Adrenal gland (tissue), 12 donors: ENCODE results near the gene SLC45A2. TPM values are rescaled to one million over a fixed set of nuclear protein-coding genes. Genes with fewer than 3 reads are reported as not detected.

Experiments
- DNase-seq, 7 donors: peaks; one replicate each; pipeline ENCODE4 v3.0.0-alpha.2; 2019 to 2020
- H3K27ac ChIP-seq, 5 donors: fragments of 200-600 bp; sonication (generic) in 4 of 5; 1 replicate in 3 of 5; 2 replicates in 2 of 5; pipeline versions ENCODE4 v1.5.1 to v1.8.0; 2016 to 2020; ENCODE audit warnings: mild to moderate bottlenecking in 1 of 5
- H3K27me3 ChIP-seq: fragments of 200-600 bp; 2 replicates; pipeline ENCODE4 v1.8.0; 2021
- H3K36me3 ChIP-seq, 2 donors: fragments of 200-600 bp; replicated peaks in 1 of 2; 1 replicate in 1 of 2; 2 replicates in 1 of 2; pipeline versions ENCODE4 v1.5.1 to v1.8.0; 2018 to 2022
- H3K4me1 ChIP-seq, 2 donors: fragments of 200-600 bp; replicated peaks in 1 of 2; 1 replicate in 1 of 2; 2 replicates in 1 of 2; pipeline versions ENCODE4 v1.5.1 to v1.8.0; 2018 to 2021
- H3K4me3 ChIP-seq, 4 donors: fragments of 200-600 bp; sonication (generic) in 3 of 4; one replicate each; pipeline ENCODE4 v1.5.1; 2016 to 2018
- H3K9me3 ChIP-seq, 3 donors: fragments of 200-600 bp; sonication (generic) in 1 of 3; replicated peaks in 1 of 3; 1 replicate in 2 of 3; 2 replicates in 1 of 3; pipeline versions ENCODE4 v1.5.1 to v1.8.0; 2016 to 2021
- CTCF ChIP-seq, 6 experiments: fragments of 450-650 bp in 4 of 6; fragments of 200-600 bp in 2 of 6; sonication (generic) in 1 of 6; IDR thresholded peaks; 1 replicate in 5 of 6; 2 replicates in 1 of 6; pipeline versions ENCODE4 v1.5.1 to v1.8.0; 2016 to 2021; ENCODE audit warnings: antibody characterized with exemption in 6 of 6, mild to moderate bottlenecking in 2 of 6, moderate library complexity in 1 of 6
- POLR2A ChIP-seq, 2 donors: fragments of 450-650 bp; IDR thresholded peaks; one replicate each; pipeline ENCODE4 v1.6.1; 2017; ENCODE audit warnings: antibody characterized with exemption in 2 of 2, mild to moderate bottlenecking in 2 of 2, moderate library complexity in 1 of 2
- WGBS, 4 donors: extraction: QIAGEN DNeasy Blood & Tissue Kit in 2 of 4; methylation state at CpG; one replicate each; pipeline versions ENCODE4 v1.1.5 to v1.1.7; 2013 to 2017; 5-methylcytosine and 5-hydroxymethylcytosine counted together
- intact Hi-C, 2 donors: fragments of 100-400 bp; cut with DNase I; formaldehyde crosslinking; loops; one replicate each; pipeline versions ENCODE4 v1.14.1 to v1.15.0; 2022 to 2023
- polyA plus RNA-seq, 3 donors: library from polyadenylated mRNA; stranded (reverse); fragments of 200-250 nt in 2 of 3; fragments of 350-450 nt in 1 of 3; fragmentation: Illumina TruSeq in 1 of 3; extraction: RNeasy Lipid Tissue Mini Kit (QIAGEN cat#74804) in 1 of 3; gene quantifications; one replicate each; pipeline ENCODE4 v1.2.3, GENCODE V29; 2013 to 2014
- total RNA-seq, 9 donors: library from RNA; depleted of rRNA in 4 of 9; stranded (reverse); fragments of >200 nt in 4 of 9; fragments of 120-200 nt in 1 of 9; fragmentation: NEBNext Ultra II Directional in 1 of 9; extraction: Animal tissue kit (Norgen Biotek cat#: 25700) in 1 of 9; gene quantifications; one replicate each; pipeline versions ENCODE4 v1.1.0 to v1.2.4, GENCODE V29; 2013 to 2023
- donor health status: healthy with polysubstance abuse.
- donor health status: Bipolar disorder and iron deficiency.
- donor health status: DM: yes; HTN: yes; CAD: no.
- donor health status: DM: no; HTN: no; CAD: no.
- donor health status: DM: no; HTN: no; CAD: no.
- donor health status: DM: yes; HTN: yes; CAD: no.

Gene SLC45A2
- total and polyA plus RNA-seq, 12 donors, result 0.03 to 0.44 (median 0.16) TPM; not detected in 9

DNA sequence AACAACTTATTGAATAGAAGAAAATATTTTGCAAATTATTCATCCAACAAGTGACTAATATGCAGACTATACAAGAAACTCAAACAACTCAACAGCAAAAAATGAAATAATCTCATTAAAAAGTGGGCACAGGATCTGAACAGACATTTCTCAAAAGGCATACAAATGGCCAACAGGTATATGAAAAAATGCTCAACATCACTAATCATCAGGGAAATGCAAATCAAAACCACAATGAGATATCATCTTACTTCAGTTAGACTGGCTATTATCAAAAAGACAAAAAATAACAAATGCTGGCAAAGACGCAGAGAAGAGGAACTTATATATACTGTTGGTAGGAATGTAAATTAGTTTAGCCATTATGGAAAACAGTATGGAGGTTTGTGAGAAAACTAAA, 25.1 kb upstream of the SLC45A2 start:
- Histone ChIP-seq H3K36me3 (no peaks in the 10 kb centered on the region), H3K27ac (no peak overlapping the region), H3K4me3 (no peak overlapping the region), H3K27me3 (no peaks in the 10 kb centered on the region), H3K4me1 (peaks cover 9 to 38% of the 10 kb centered on the region in 2 donors), H3K9me3 (no peaks in the 10 kb centered on the region)
- 44 to 90% (median 84%) methylated on average over 1 of the region's 1 CpG for WGBS, 4 donors
- intact Hi-C loops, result no loop called here
- DNase-seq, result no peak
- TF ChIP-seq POLR2A (IDR thresholded peaks at IDR 0.05) (no peak), CTCF (IDR thresholded peaks at IDR 0.05) (no peak)

DNA sequence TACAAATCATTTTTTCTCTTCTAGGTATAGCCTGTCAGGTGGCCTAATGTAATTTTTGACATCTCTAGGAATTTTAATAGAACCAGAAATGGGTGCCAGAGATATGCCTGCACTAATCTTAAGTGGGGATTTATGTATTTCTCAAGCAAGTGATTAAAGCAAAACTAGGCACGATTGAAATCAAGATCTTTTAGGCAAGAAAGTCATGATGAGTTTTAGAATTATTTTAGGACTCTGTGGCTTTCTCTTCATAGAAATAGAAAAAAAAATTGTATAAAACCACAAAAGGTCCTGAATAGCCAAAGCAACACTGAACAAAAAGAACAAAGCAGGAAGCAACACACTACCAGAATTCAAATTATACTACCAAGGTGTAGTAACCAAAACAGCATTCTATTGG, 24.3 kb upstream of the SLC45A2 start:
- peaks cover 9 to 46% of the 10 kb centered on the region in 2 donors for H3K4me1 ChIP-seq
- TF ChIP-seq POLR2A (IDR thresholded peaks at IDR 0.05), result no peak
- no peak for TF ChIP-seq CTCF (IDR thresholded peaks at IDR 0.05)
- no peaks in the 10 kb centered on the region for H3K27me3 ChIP-seq
- peak overlapping the region in 2 of 4 donors; percentile 55 to 56 for H3K4me3 ChIP-seq
- peak overlapping the region; percentile 89 to 95 (median 92) for H3K27ac ChIP-seq
- WGBS, 4 donors, result 0 to 8% (median 5%) methylated on average over 1 of the region's 1 CpG
- no peak for DNase-seq
- peaks cover 0 to 5% of the 10 kb centered on the region in 2 donors for H3K36me3 ChIP-seq
- intact Hi-C loops, result no loop called here
- H3K9me3 ChIP-seq, result no peaks in the 10 kb centered on the region

GRCh38 chr5:34007621-34008600, 23.4 kb upstream of the SLC45A2 start, which contains the start of gene AMACR:
AMACR (minus strand) TSS chr5:34008050; CDS start chr5:34008019, 31 bp downstream.
- peak; percentile 92 to 96 (median 93) for DNase-seq
- peaks cover 0 to 5% of the 10 kb centered on the region in 2 donors for H3K36me3 ChIP-seq
- H3K27me3 ChIP-seq, result no peaks in the 10 kb centered on the region
- no peaks in the 10 kb centered on the region for H3K9me3 ChIP-seq
- TF ChIP-seq CTCF (IDR thresholded peaks at IDR 0.05) (peak in 1 of 6 experiments; percentile 16), POLR2A (IDR thresholded peaks at IDR 0.05) (peak; percentile 91 to 92)
- peak within 1 kb of the TSS; percentile 89 to 95 (median 92) for H3K27ac ChIP-seq
- peak within 1 kb of the TSS; percentile 16 to 56 (median 39) for H3K4me3 ChIP-seq
- intact Hi-C loops, result no loop called here
- H3K4me1 ChIP-seq, result peaks cover 9 to 44% of the 10 kb centered on the region in 2 donors
- WGBS, 4 donors, result 0 to 3% (median 1%) methylated on average over 29 to 76 of the region's 76 CpGs

- Histone ChIP-seq H3K27me3 (no peaks in the 10 kb centered on the region), H3K4me3 (peak overlapping the region in 3 of 4 donors; percentile 23 to 56 (median 55)), H3K4me1 (peaks cover 9 to 39% of the 10 kb centered on the region in 2 donors), H3K9me3 (no peaks in the 10 kb centered on the region), H3K27ac (peak overlapping the region; percentile 89 to 95 (median 92)), H3K36me3 (peaks cover 0 to 5% of the 10 kb centered on the region in 2 donors)
- peak in 4 of 7 donors; percentile 9 to 33 (median 24) for DNase-seq
- WGBS, 4 donors, result 3 to 4% (median 4%) methylated on average over 11 of the region's 11 CpGs
- intact Hi-C loops, result no loop called here
- TF ChIP-seq POLR2A (IDR thresholded peaks at IDR 0.05), result no peak
- no peak for TF ChIP-seq CTCF (IDR thresholded peaks at IDR 0.05)
Measured at GRCh38 chr5:34007201-34007620, 22.7 kb upstream of the SLC45A2 start.
